ENCODE measurements around the gene LIN7A. TPM values are rescaled to one million over a fixed set of nuclear protein-coding genes. Genes with fewer than 3 reads are reported as not detected.
A peak's percentile ranks its signal among the peaks of the same experiment; 100 is the strongest.

LIN7A gene
- total and polyA plus RNA-seq, 2 experiments from 2014 or later = 5.2 to 9.9 TPM

- no peaks in the 10 kb centered on the region for H3K79me2 ChIP-seq
- H3K27ac ChIP-seq = no peak overlapping the region
- no peaks in the 10 kb centered on the region for H3K36me3 ChIP-seq (replicated peaks; ENCODE audit: insufficient read depth, low read depth)
- no peaks in the 10 kb centered on the region for H4K20me1 ChIP-seq (ENCODE audit: insufficient read depth, poor library complexity, severe bottlenecking)
- H3K9me3 ChIP-seq (ENCODE audit: low read depth) = no peaks in the 10 kb centered on the region
- H3K9me2 ChIP-seq (replicated peaks; ENCODE audit: insufficient read depth) = no peaks in the 10 kb centered on the region
- DNase-seq (ENCODE audit: low spot score) = no peak
- no peaks in the 10 kb centered on the region for H3K27me3 ChIP-seq
- no peak overlapping the region for H2AFZ ChIP-seq
- TF ChIP-seq CTCF (IDR thresholded peaks at IDR 0.05; ENCODE audit: poor library complexity) (no peak), EZH2phosphoT487 (IDR thresholded peaks at IDR 0.05; ENCODE audit: low read depth, severe bottlenecking, unreplicated experiment) (no peak), EZH2 (IDR thresholded peaks at IDR 0.05; ENCODE audit: borderline replicate concordance) (no peak)
- 90% methylated on average over 2 of the region's 2 CpGs for WGBS (ENCODE audit: low lambda C conversion rate, missing lambda C conversion rate)
- H3K4me2 ChIP-seq = no peak overlapping the region
- no peaks in the 10 kb centered on the region for H3K4me1 ChIP-seq (ENCODE audit: insufficient read depth)
- H3K4me3 ChIP-seq = no peak overlapping the region
Measured at GRCh38 chr12:80749456-80749855, 188.3 kb downstream of the LIN7A start.

- H3K4me3 ChIP-seq = no peak overlapping the region
- H3K79me2 ChIP-seq = no peaks in the 10 kb centered on the region
- no peak for DNase-seq (ENCODE audit: low spot score)
- H4K20me1 ChIP-seq (ENCODE audit: insufficient read depth, poor library complexity, severe bottlenecking) = no peaks in the 10 kb centered on the region
- no peak overlapping the region for H2AFZ ChIP-seq
- no peaks in the 10 kb centered on the region for H3K27me3 ChIP-seq
- TF ChIP-seq EZH2 (IDR thresholded peaks at IDR 0.05; ENCODE audit: borderline replicate concordance) = no peak
- TF ChIP-seq EZH2phosphoT487 (IDR thresholded peaks at IDR 0.05; ENCODE audit: low read depth, severe bottlenecking, unreplicated experiment) = no peak
- TF ChIP-seq CTCF (IDR thresholded peaks at IDR 0.05; ENCODE audit: poor library complexity) = no peak
- H3K27ac ChIP-seq = no peak overlapping the region
- no peak overlapping the region for H3K4me2 ChIP-seq
- no peaks in the 10 kb centered on the region for H3K9me3 ChIP-seq (ENCODE audit: low read depth)
- 68% methylated on average over 2 of the region's 2 CpGs for WGBS (ENCODE audit: low lambda C conversion rate, missing lambda C conversion rate)
- no peaks in the 10 kb centered on the region for H3K4me1 ChIP-seq (ENCODE audit: insufficient read depth)
- no peaks in the 10 kb centered on the region for H3K36me3 ChIP-seq (replicated peaks; ENCODE audit: insufficient read depth, low read depth)
- no peaks in the 10 kb centered on the region for H3K9me2 ChIP-seq (replicated peaks; ENCODE audit: insufficient read depth)
Measured at GRCh38 chr12:80747800-80748199, 189.9 kb downstream of the LIN7A start.

- Histone ChIP-seq H3K4me2 (no peak overlapping the region), H3K36me3 (replicated peaks; ENCODE audit: insufficient read depth, low read depth) (no peaks in the 10 kb centered on the region), H3K27me3 (no peaks in the 10 kb centered on the region), H3K27ac (no peak overlapping the region), H3K9me3 (ENCODE audit: low read depth) (no peaks in the 10 kb centered on the region), H3K4me1 (ENCODE audit: insufficient read depth) (no peaks in the 10 kb centered on the region), H3K9me2 (replicated peaks; ENCODE audit: insufficient read depth) (no peaks in the 10 kb centered on the region), H4K20me1 (ENCODE audit: insufficient read depth, poor library complexity, severe bottlenecking) (no peaks in the 10 kb centered on the region), H3K79me2 (no peaks in the 10 kb centered on the region), H2AFZ (no peak overlapping the region), H3K4me3 (no peak overlapping the region)
- DNase-seq (ENCODE audit: low spot score) = no peak
- WGBS (ENCODE audit: low lambda C conversion rate, missing lambda C conversion rate) = 69% methylated on average over 6 of the region's 6 CpGs
- TF ChIP-seq EZH2phosphoT487 (IDR thresholded peaks at IDR 0.05; ENCODE audit: low read depth, severe bottlenecking, unreplicated experiment) (no peak), EZH2 (IDR thresholded peaks at IDR 0.05; ENCODE audit: borderline replicate concordance) (no peak), CTCF (IDR thresholded peaks at IDR 0.05; ENCODE audit: poor library complexity) (no peak)
Measured at GRCh38 chr12:80745851-80746505, 191.8 kb downstream of the LIN7A start.

MicroRNA genes within 50 kb of the gene (microRNA counts, 767-probe panel; counts per million panel counts)
- microRNA hsa-miR-617 (not detected), microRNA hsa-miR-618 (not detected)

Small RNA genes within 50 kb of the gene (microRNA-seq; reads per million reads assigned to microRNA genes)
- gene MIR617 (not detected), gene MIR618 (4.5 reads per million, percentile 5 among the genes with 10 or more reads in this experiment)

Small RNA genes within 50 kb of the gene (small RNA-seq; reads per million reads assigned to genes)
- gene MIR617 (not detected), gene MIR618 (0.12 reads per million)

Other genes with a start within 250 kb of the LIN7A start
- 0.30 TPM in 1 of 2 replicates, not detected in the other for gene MYF6, start 230.3 kb downstream of the LIN7A start, total RNA-seq
- gene MYF6, start 230.3 kb downstream of the LIN7A start, polyA plus RNA-seq = not detected in 2 replicates
- gene MYF5, start 221.0 kb downstream of the LIN7A start, total RNA-seq = not detected in 2 replicates
- gene MYF5, start 221.0 kb downstream of the LIN7A start, polyA plus RNA-seq = not detected in 2 replicates
- 18.8 and 31.4 TPM in 2 replicates for gene ACSS3, start 140.1 kb upstream of the LIN7A start, total RNA-seq
- gene ACSS3, start 140.1 kb upstream of the LIN7A start, polyA plus RNA-seq = 8.0 and 8.5 TPM in 2 replicates